GM12878 (cell line): Measurements from ENCODE around the gene COL27A1.

Source experiments
- CEBPB ChIP-seq, 2 experiments: fragments of 150-350 bp in 1 of 2; IDR thresholded peaks; 2 replicates each; pipeline ENCODE4 v1.6.1; 2012 to 2014; ENCODE audit warnings: low read depth in 2 of 2, low read length in 2 of 2, borderline replicate concordance in 1 of 2, inconsistent platforms in 1 of 2
- CTCF ChIP-seq, 3 experiments: IDR thresholded peaks in 2 of 3; conservative IDR thresholded peaks in 1 of 3; 2 replicates each; pipeline ENCODE4 v1.5.1; 2011; ENCODE audit warnings: low read depth in 3 of 3, low read length in 3 of 3, mild to moderate bottlenecking in 3 of 3, control low read depth in 2 of 3, moderate library complexity in 2 of 3, inconsistent platforms in 1 of 3, mixed read lengths in 1 of 3; ENCODE audit not compliant: control insufficient read depth in 2 of 3, insufficient read depth in 1 of 3; ENCODE audit errors: extremely low read depth in 1 of 3
- PKNOX1 ChIP-seq: fragments of 450-650 bp; IDR thresholded peaks from 2 replicates; pipeline ENCODE4 v1.6.1; 2016; ENCODE audit warnings: mild to moderate bottlenecking
- POLR2A ChIP-seq: IDR thresholded peaks from 2 replicates; pipeline ENCODE4 v1.6.1; 2011; ENCODE audit warnings: low read depth, mild to moderate bottlenecking, low read length
- SREBF2 ChIP-seq: IDR thresholded peaks from 2 replicates; pipeline ENCODE4 v1.6.1; 2012; ENCODE audit warnings: mild to moderate bottlenecking, low read length
- SUZ12 ChIP-seq: fragments of 200-600 bp; sonication (generic); IDR thresholded peaks from one replicate; pipeline ENCODE4 v1.6.1; 2018; ENCODE audit warnings: antibody characterized with exemption, mild to moderate bottlenecking; ENCODE audit not compliant: unreplicated experiment
- TAF1 ChIP-seq: IDR thresholded peaks from 2 replicates; pipeline ENCODE4 v1.6.1; 2011; ENCODE audit warnings: mild to moderate bottlenecking, low read depth, low read length, borderline replicate concordance
- TF ChIP-seq, protein P1 (sequence below): IDR thresholded peaks from 2 replicates; pipeline ENCODE4 v1.6.1; 2011; ENCODE audit warnings: low read depth, low read length, improper control_type of control experiment, borderline replicate concordance

- TF ChIP-seq CEBPB (IDR thresholded peaks at IDR 0.05; ENCODE audit: borderline replicate concordance in 1 of 2, low read depth in 2 of 2, low read length in 2 of 2), result no peak
- no peak for TF ChIP-seq TAF1
- TF ChIP-seq, protein P1, sequence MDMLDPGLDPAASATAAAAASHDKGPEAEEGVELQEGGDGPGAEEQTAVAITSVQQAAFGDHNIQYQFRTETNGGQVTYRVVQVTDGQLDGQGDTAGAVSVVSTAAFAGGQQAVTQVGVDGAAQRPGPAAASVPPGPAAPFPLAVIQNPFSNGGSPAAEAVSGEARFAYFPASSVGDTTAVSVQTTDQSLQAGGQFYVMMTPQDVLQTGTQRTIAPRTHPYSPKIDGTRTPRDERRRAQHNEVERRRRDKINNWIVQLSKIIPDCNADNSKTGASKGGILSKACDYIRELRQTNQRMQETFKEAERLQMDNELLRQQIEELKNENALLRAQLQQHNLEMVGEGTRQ, result no peak
- TF ChIP-seq SREBF2, result no peak
- no peak for TF ChIP-seq SUZ12
- no peak for TF ChIP-seq CTCF (IDR thresholded peaks at IDR 0.05 in 2 of 3, conservative IDR thresholded peaks at IDR 0.05 in 1 of 3; ENCODE audit: control insufficient read depth in 2 of 3, extremely low read depth in 1 of 3, insufficient read depth in 1 of 3, low read depth in 3 of 3, low read length in 3 of 3)
- no peak for TF ChIP-seq POLR2A
- no peak for TF ChIP-seq PKNOX1
Observed at GRCh38 chr9:114341991-114342390, 186.7 kb downstream of the COL27A1 start.
